SU-DHL-6 (cell line): ENCODE measurements around the gene ATG16L1.

Experiments used
- H2AFZ ChIP-seq: fragments of 200-600 bp; sonication (generic); 2 replicates; pipeline ENCODE4 v1.6.1; 2014; ENCODE audit warnings: low read depth, mild to moderate bottlenecking, moderate library complexity, mixed read lengths, antibody characterized with exemption, low read length; ENCODE audit not compliant: severe bottlenecking
- H3F3A ChIP-seq: fragments of 200-600 bp; shearing (Covaris generic); 2 replicates; pipeline ENCODE4 v1.6.0; 2016; ENCODE audit warnings: antibody characterized with exemption, mild to moderate bottlenecking; ENCODE audit not compliant: insufficient read depth
- H3K27ac ChIP-seq: fragments of 200-600 bp; sonication (generic); 2 replicates; pipeline ENCODE4 v1.5.1; 2016; ENCODE audit warnings: low read depth, mild to moderate bottlenecking, low read length, moderate library complexity, mixed read lengths
- H3K27me3 ChIP-seq: fragments of 200-600 bp; sonication (generic), shearing (Covaris generic); 2 replicates; pipeline ENCODE4 v1.6.0; 2014; ENCODE audit warnings: mild to moderate bottlenecking, low read length
- H3K36me3 ChIP-seq: fragments of 200-600 bp; sonication (generic); 2 replicates; pipeline ENCODE4 v1.6.1; 2014; ENCODE audit warnings: mild to moderate bottlenecking, low read length, mixed read lengths
- H3K4me2 ChIP-seq: fragments of 300-600, 200-600 bp; shearing (Covaris generic), sonication (generic); 2 replicates; pipeline ENCODE4 v1.6.0; 2014; ENCODE audit warnings: low read length, low read depth, mild to moderate bottlenecking; ENCODE audit not compliant: poor library complexity, severe bottlenecking
- H3K4me3 ChIP-seq: fragments of 200-600 bp; sonication (generic); 2 replicates; pipeline ENCODE4 v1.5.1; 2014; ENCODE audit warnings: antibody characterized with exemption, low read length, mild to moderate bottlenecking, mixed read lengths; ENCODE audit not compliant: insufficient read depth, poor library complexity, severe bottlenecking
- H3K79me2 ChIP-seq: fragments of 200-600 bp; sonication (generic); 2 replicates; pipeline ENCODE4 v1.6.1; 2014; ENCODE audit warnings: mild to moderate bottlenecking, low read length, moderate library complexity; ENCODE audit not compliant: insufficient read depth
- H3K9ac ChIP-seq: fragments of 200-600 bp; sonication (generic); 2 replicates; pipeline ENCODE4 v1.7.0; 2014; ENCODE audit warnings: mild to moderate bottlenecking, low read length
- H3K9me2 ChIP-seq: fragments of 200-600 bp; sonication (generic); replicated peaks from 2 replicates; pipeline ENCODE4 v1.6.1; 2014; ENCODE audit warnings: low read length; ENCODE audit not compliant: insufficient read depth
- H3K9me3 ChIP-seq: fragments of 200-600 bp; sonication (generic); 2 replicates; pipeline ENCODE4 v1.6.1; 2014; ENCODE audit warnings: low read length, mixed read lengths; ENCODE audit not compliant: insufficient read depth
- H4K20me1 ChIP-seq: fragments of 200-600 bp; sonication (generic); 2 replicates; pipeline ENCODE4 v1.6.1; 2014; ENCODE audit warnings: low read depth, mild to moderate bottlenecking, antibody characterized with exemption, low read length, moderate library complexity, mixed read lengths
- EZH2phosphoT487 ChIP-seq: fragments of 200-600 bp; sonication (generic), shearing (Covaris generic); conservative IDR thresholded peaks from 2 replicates; pipeline ENCODE4 v1.6.1; 2018; ENCODE audit warnings: mild to moderate bottlenecking, antibody characterized with exemption, low read length, moderate library complexity, mixed read lengths
- TF ChIP-seq, protein P1 (sequence below): fragments of 200-600 bp; sonication (generic); IDR thresholded peaks from one replicate; pipeline ENCODE4 v1.5.1; 2017; ENCODE audit warnings: antibody characterized with exemption, mild to moderate bottlenecking, low read length, moderate library complexity; ENCODE audit not compliant: insufficient read depth, poor library complexity, severe bottlenecking

ATG16L1 gene

DNA sequence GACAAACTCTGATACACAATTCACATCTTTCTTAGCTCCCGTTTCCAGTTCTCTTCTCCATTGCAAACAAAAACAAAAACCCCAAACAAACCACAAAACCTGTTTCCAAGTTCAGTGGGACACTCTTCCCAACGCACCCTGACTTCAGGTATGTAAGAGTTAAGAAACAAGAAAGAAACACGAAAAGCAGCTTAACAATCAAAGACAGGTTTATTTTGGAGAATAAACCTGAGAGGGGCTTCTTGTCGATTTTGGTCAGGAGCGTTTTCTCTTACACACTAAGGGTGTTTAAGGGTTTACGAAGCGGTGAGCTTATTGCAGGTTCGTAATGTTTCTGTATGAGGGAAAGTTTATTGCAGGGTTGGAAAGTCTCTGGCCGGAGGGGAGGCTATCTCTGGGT is 905 bp upstream of the ATG16L1 start:
- Histone ChIP-seq H3K9me2 (no peaks in the 10 kb centered on the region), H3K9me3 (no peaks in the 10 kb centered on the region), H3K27ac (0 out of 2 replicates have a peak overlapping the region, but pooled peaks have one; percentile 72), H4K20me1 (no peaks in the 10 kb centered on the region; the same call in 1 of the 2 replicates), H2AFZ (peak overlapping the region; percentile 87), H3K27me3 (no peaks in the 10 kb centered on the region), H3F3A (0 out of 2 replicates have a peak, but pooled peaks cover 3% of the 10 kb centered on the region), H3K36me3 (no peaks in the 10 kb centered on the region), H3K4me3 (no peak overlapping the region), H3K4me2 (no peak overlapping the region), H3K9ac (peak overlapping the region; percentile 89), H3K79me2 (peaks cover 40% of the 10 kb centered on the region)
- TF ChIP-seq EZH2phosphoT487, result no peak
- TF ChIP-seq, protein P1, sequence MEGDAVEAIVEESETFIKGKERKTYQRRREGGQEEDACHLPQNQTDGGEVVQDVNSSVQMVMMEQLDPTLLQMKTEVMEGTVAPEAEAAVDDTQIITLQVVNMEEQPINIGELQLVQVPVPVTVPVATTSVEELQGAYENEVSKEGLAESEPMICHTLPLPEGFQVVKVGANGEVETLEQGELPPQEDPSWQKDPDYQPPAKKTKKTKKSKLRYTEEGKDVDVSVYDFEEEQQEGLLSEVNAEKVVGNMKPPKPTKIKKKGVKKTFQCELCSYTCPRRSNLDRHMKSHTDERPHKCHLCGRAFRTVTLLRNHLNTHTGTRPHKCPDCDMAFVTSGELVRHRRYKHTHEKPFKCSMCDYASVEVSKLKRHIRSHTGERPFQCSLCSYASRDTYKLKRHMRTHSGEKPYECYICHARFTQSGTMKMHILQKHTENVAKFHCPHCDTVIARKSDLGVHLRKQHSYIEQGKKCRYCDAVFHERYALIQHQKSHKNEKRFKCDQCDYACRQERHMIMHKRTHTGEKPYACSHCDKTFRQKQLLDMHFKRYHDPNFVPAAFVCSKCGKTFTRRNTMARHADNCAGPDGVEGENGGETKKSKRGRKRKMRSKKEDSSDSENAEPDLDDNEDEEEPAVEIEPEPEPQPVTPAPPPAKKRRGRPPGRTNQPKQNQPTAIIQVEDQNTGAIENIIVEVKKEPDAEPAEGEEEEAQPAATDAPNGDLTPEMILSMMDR, result no peak

DNA sequence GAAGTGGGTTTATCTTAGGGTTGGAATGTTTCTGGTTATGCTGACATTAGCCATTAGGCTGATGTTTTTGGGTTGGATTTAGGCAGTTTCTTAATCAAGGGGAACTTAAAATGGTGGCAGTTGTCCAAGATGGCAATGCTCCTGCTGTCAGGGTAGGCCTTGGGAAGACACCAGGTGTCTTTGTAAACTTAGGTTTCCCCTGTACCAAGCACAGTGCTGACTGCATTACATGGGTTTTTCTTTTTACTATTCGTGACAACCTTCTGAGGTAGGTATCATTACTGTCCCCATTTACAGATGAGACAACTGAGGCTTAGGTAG is 528 bp upstream of the ATG16L1 start:
- H3K27ac ChIP-seq, result peak overlapping the region; percentile 72
- TF ChIP-seq, protein P1, result no peak
- TF ChIP-seq EZH2phosphoT487, result no peak
- no peaks in the 10 kb centered on the region for H3K9me3 ChIP-seq
- H3K9me2 ChIP-seq, result no peaks in the 10 kb centered on the region
- peak overlapping the region; percentile 87 for H2AFZ ChIP-seq
- 0 out of 2 replicates have a peak, but pooled peaks cover 3% of the 10 kb centered on the region for H3F3A ChIP-seq
- peaks cover 44% of the 10 kb centered on the region for H3K79me2 ChIP-seq
- no peaks in the 10 kb centered on the region; the same call in 1 of the 2 replicates for H4K20me1 ChIP-seq
- H3K9ac ChIP-seq, result peak overlapping the region; percentile 89
- H3K36me3 ChIP-seq, result peaks cover 2% of the 10 kb centered on the region; the same call in 1 of the 2 replicates
- peak overlapping the region; percentile 73 for H3K4me2 ChIP-seq
- H3K4me3 ChIP-seq, result peak overlapping the region; percentile 30
- H3K27me3 ChIP-seq, result no peaks in the 10 kb centered on the region

DNA sequence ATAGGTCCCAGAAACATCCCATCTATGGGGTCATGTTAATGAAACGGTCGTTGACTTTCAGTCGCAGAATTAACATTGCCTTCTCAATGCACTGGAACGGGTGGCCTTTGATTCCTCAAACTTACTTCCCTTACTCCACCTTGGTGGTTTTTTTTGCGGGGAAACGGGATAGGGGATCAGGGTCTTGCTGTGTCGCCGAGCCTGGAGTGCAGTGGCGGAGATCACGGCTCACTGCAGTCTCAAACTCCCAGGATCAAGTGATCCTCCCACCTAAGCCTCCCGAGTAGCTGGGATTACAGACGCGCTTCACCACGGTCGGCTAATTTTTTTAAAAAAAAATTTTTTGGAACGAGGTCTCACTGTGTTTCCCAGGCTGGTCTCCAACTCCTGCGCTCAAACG is 754 bp downstream of the ATG16L1 start:
- Histone ChIP-seq H3K9ac (peak overlapping the region; percentile 89), H3K4me3 (peak overlapping the region; percentile 99), H3F3A (0 out of 2 replicates have a peak, but pooled peaks cover 3% of the 10 kb centered on the region), H3K9me3 (no peaks in the 10 kb centered on the region), H3K27me3 (no peaks in the 10 kb centered on the region), H3K27ac (no peak overlapping the region), H3K9me2 (no peaks in the 10 kb centered on the region), H3K4me2 (peak overlapping the region; percentile 65), H2AFZ (peak overlapping the region; percentile 77), H4K20me1 (no peaks in the 10 kb centered on the region; the same call in 1 of the 2 replicates), H3K36me3 (peaks cover 7% of the 10 kb centered on the region; the same call in 1 of the 2 replicates), H3K79me2 (peaks cover 52% of the 10 kb centered on the region)
- no peak for TF ChIP-seq EZH2phosphoT487
- TF ChIP-seq, protein P1, result no peak

DNA sequence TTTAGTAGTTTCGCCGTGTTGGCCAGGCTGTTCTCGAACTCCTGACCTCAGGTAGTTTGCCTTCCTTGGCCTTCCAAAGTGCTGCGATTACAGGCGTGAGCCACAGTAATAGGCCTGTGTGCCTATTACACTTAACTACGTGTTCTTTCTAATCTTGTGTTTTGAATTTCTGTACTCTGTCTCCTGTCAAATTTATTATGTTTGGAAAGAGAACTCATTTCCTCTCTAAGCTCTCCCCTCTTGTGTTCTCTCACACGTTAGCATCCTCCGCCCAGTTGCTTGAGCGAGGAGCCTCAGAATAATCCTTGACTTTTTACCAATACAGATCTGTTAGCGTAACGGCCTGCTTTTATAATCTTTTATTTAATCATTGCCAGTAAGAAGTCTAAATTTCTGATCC is 3.7 kb downstream of the ATG16L1 start:
- Histone ChIP-seq H3K27ac (no peak overlapping the region), H3K9me2 (no peaks in the 10 kb centered on the region), H3K9me3 (no peaks in the 10 kb centered on the region), H2AFZ (no peak overlapping the region), H3K4me3 (no peak overlapping the region), H3K79me2 (peaks cover 70% of the 10 kb centered on the region), H4K20me1 (no peaks in the 10 kb centered on the region; the same call in 1 of the 2 replicates), H3K36me3 (peaks cover 7% of the 10 kb centered on the region; the same call in 1 of the 2 replicates), H3K4me2 (no peak overlapping the region), H3K9ac (no peak overlapping the region), H3F3A (0 out of 2 replicates have a peak, but pooled peaks cover 3% of the 10 kb centered on the region), H3K27me3 (no peaks in the 10 kb centered on the region)
- TF ChIP-seq, protein P1, result no peak
- no peak for TF ChIP-seq EZH2phosphoT487
